Neuron (in vitro differentiated cells): ENCODE data around the gene SLC39A2.
A peak's percentile ranks its signal among the peaks of the same experiment; 100 is the strongest.
"Not testable (repeated sequence)": the region's sequence is repeated elsewhere in the genome, so short reads cannot be mapped to it uniquely, and the experiment has no call there.

Experiments
- H2AFZ ChIP-seq: one replicate; pipeline ENCODE4 v1.6.1; 2013; ENCODE audit warnings: low read depth, mild to moderate bottlenecking, inconsistent platforms, low read length, moderate library complexity
- H3K27me3 ChIP-seq: one replicate; pipeline ENCODE4 v1.6.1; 2013; ENCODE audit warnings: low read length; ENCODE audit not compliant: insufficient read depth
- H3K36me3 ChIP-seq: one replicate; pipeline ENCODE4 v1.6.1; 2013; ENCODE audit warnings: low read length; ENCODE audit not compliant: insufficient read depth
- H3K4me1 ChIP-seq: one replicate; pipeline ENCODE4 v1.6.1; 2013; ENCODE audit warnings: low read length; ENCODE audit not compliant: insufficient read depth
- H3K4me3 ChIP-seq: 2 replicates; pipeline ENCODE4 v1.5.1; 2013; ENCODE audit warnings: mild to moderate bottlenecking, low read length, moderate library complexity
- H3K9me3 ChIP-seq: one replicate; pipeline ENCODE4 v1.6.1; 2013; ENCODE audit warnings: low read length

SLC39A2 gene

GRCh38 chr14:21037156-21037555 lies 38.1 kb downstream of the SLC39A2 start:
- Histone ChIP-seq H2AFZ (no peak overlapping the region), H3K4me3 (no peak overlapping the region), H3K9me3 (no peaks in the 10 kb centered on the region), H3K36me3 (no peaks in the 10 kb centered on the region), H3K27me3 (peaks cover 29% of the 10 kb centered on the region), H3K4me1 (peaks cover 3% of the 10 kb centered on the region)

GRCh38 chr14:21038441-21039422 lies 39.6 kb downstream of the SLC39A2 start:
- peaks cover 36% of the 10 kb centered on the region for H3K27me3 ChIP-seq
- H3K4me1 ChIP-seq, result peaks cover 3% of the 10 kb centered on the region
- H3K9me3 ChIP-seq, result no peaks in the 10 kb centered on the region
- no peaks in the 10 kb centered on the region for H3K36me3 ChIP-seq
- no peak overlapping the region for H2AFZ ChIP-seq
- H3K4me3 ChIP-seq, result no peak overlapping the region

- Histone ChIP-seq H3K4me3 (no peak overlapping the region), H3K27me3 (peaks cover 34% of the 10 kb centered on the region), H2AFZ (peak overlapping the region; percentile 60), H3K36me3 (no peaks in the 10 kb centered on the region), H3K9me3 (no peaks in the 10 kb centered on the region), H3K4me1 (peaks cover 3% of the 10 kb centered on the region)
These were observed 40.7 kb downstream of the SLC39A2 start for GRCh38 chr14:21039585-21040369.

- Histone ChIP-seq H3K36me3 (no peaks in the 10 kb centered on the region), H3K4me1 (peaks cover 3% of the 10 kb centered on the region), H3K27me3 (peaks cover 36% of the 10 kb centered on the region), H2AFZ (no peak overlapping the region), H3K9me3 (no peaks in the 10 kb centered on the region), H3K4me3 (no peak overlapping the region)
These were observed 41.4 kb downstream of the SLC39A2 start for GRCh38 chr14:21040370-21040925.

- not testable (repeated sequence) for H3K36me3 ChIP-seq, H3K9me3 ChIP-seq, H3K4me1 ChIP-seq, H3K4me3 ChIP-seq, H2AFZ ChIP-seq
- peaks cover 34% of the 10 kb centered on the region for H3K27me3 ChIP-seq
These were observed 41.8 kb downstream of the SLC39A2 start for GRCh38 chr14:21040941-21041340.

GRCh38 chr14:21041676-21042433 lies 42.8 kb downstream of the SLC39A2 start, which contains the start of gene RNASE7:
TSS of gene RNASE7 (plus strand) at chr14:21042362. CDS start at chr14:21042993, 631 bp downstream.
- peaks cover 32% of the 10 kb centered on the region for H3K27me3 ChIP-seq
- H3K9me3 ChIP-seq, result no peaks in the 10 kb centered on the region
- no peak within 1 kb of the TSS for H3K4me3 ChIP-seq
- peaks cover 3% of the 10 kb centered on the region for H3K4me1 ChIP-seq
- no peaks in the 10 kb centered on the region for H3K36me3 ChIP-seq
- no peak within 1 kb of the TSS for H2AFZ ChIP-seq

- H3K27me3 ChIP-seq, result peaks cover 32% of the 10 kb centered on the region
- peaks cover 3% of the 10 kb centered on the region for H3K4me1 ChIP-seq
- no peaks in the 10 kb centered on the region for H3K9me3 ChIP-seq
- no peaks in the 10 kb centered on the region for H3K36me3 ChIP-seq
- H3K4me3 ChIP-seq, result no peak overlapping the region
- H2AFZ ChIP-seq, result no peak overlapping the region
These were observed 43.8 kb downstream of the SLC39A2 start for GRCh38 chr14:21042918-21043317.

- peaks cover 32% of the 10 kb centered on the region for H3K27me3 ChIP-seq
- no peak overlapping the region for H3K4me3 ChIP-seq
- no peak overlapping the region for H2AFZ ChIP-seq
- H3K4me1 ChIP-seq, result peaks cover 3% of the 10 kb centered on the region
- H3K9me3 ChIP-seq, result no peaks in the 10 kb centered on the region
- H3K36me3 ChIP-seq, result no peaks in the 10 kb centered on the region
These were observed 44.4 kb downstream of the SLC39A2 start for GRCh38 chr14:21043387-21043973.

- peaks cover 32% of the 10 kb centered on the region for H3K27me3 ChIP-seq
- H3K4me3 ChIP-seq, result no peak overlapping the region
- H3K36me3 ChIP-seq, result no peaks in the 10 kb centered on the region
- peaks cover 6% of the 10 kb centered on the region for H3K4me1 ChIP-seq
- no peak overlapping the region for H2AFZ ChIP-seq
- H3K9me3 ChIP-seq, result no peaks in the 10 kb centered on the region
These were observed 45.0 kb downstream of the SLC39A2 start for GRCh38 chr14:21043974-21044618.

- peaks cover 3% of the 10 kb centered on the region for H3K4me1 ChIP-seq
- H3K36me3 ChIP-seq, result no peaks in the 10 kb centered on the region
- no peak overlapping the region for H3K4me3 ChIP-seq
- H3K27me3 ChIP-seq, result peaks cover 25% of the 10 kb centered on the region
- H2AFZ ChIP-seq, result no peak overlapping the region
- H3K9me3 ChIP-seq, result no peaks in the 10 kb centered on the region
These were observed 48.3 kb downstream of the SLC39A2 start for GRCh38 chr14:21047378-21047781.

- H3K36me3 ChIP-seq, result no peaks in the 10 kb centered on the region
These were observed 49.5 kb downstream of the SLC39A2 start for GRCh38 chr14:21048638-21049037.

GRCh38 chr14:21049271-21049673 lies 50.2 kb downstream of the SLC39A2 start:
- Histone ChIP-seq H3K27me3 (peaks cover 12% of the 10 kb centered on the region), H3K36me3 (no peaks in the 10 kb centered on the region), H2AFZ (no peak overlapping the region), H3K4me3 (no peak overlapping the region), H3K4me1 (peaks cover 3% of the 10 kb centered on the region), H3K9me3 (no peaks in the 10 kb centered on the region)

More at GRCh38 chr14:21048638-21049037, 49.5 kb downstream of the SLC39A2 start:
- Histone ChIP-seq H3K4me1 (peaks cover 3% of the 10 kb centered on the region), H3K27me3 (peaks cover 13% of the 10 kb centered on the region), H3K9me3 (no peaks in the 10 kb centered on the region), H3K4me3 (no peak overlapping the region), H2AFZ (no peak overlapping the region)
